ENCODE measurements around the gene ACOT11. TPM values are rescaled to one million over a fixed set of nuclear protein-coding genes. Genes with fewer than 3 reads are reported as not detected.
A peak's percentile ranks its signal among the peaks of the same experiment; 100 is the strongest.

ACOT11 gene
- total and polyA plus RNA-seq, 11 donors = 33.2 to 69.3 (median 55.9) TPM

DNA sequence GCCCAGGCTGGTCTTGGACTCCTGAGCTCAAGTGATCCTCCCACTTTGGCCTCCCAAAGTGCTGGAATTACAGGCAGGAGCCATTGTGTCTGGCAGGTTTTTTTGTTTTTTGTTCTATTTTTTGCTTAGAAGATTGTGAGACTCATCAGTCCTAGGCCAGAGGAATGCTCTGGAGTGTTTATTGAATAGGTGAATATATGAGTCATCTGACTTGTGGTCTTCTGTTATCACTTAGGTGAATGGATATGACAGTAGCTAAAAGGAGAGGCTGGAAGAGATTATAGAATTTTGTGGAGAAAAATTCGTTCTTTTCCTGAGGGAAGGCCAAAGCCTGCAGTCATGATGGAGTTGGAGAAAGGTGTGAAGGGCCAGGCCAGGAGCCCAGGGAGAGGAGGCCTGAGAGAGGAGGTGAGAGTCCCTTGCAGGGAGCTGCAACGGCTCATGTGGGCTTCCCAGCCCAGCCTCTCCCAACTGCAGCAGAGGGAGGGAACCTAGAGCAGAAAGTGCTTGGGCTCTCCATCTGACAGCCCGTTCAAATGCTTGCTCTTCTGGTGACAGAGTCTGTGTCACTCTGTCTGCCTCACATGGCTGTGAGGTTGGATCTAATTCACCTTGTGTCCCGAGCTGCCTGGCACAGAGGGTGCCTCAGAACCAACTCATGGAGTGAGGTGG is 31.6 kb upstream of the ACOT11 start:
- ATAC-seq = peak in 1 of 4 donors; percentile 32
- H3K36me3 ChIP-seq = no peaks in the 10 kb centered on the region
- DNase-seq = no peak
- no peak overlapping the region for H3K27ac ChIP-seq
- intact Hi-C loops (cut with DNase I) = loop anchor here in 1 of 10 donors (10.0 kb wide), 1 partner anchor 268 kb away; no protein-coding TSS in a partner anchor
- 40 to 58% (median 48%) methylated on average over 4 of the region's 4 CpGs for WGBS, 4 donors
- peaks cover 0 to 3% (median 0%) of the 10 kb centered on the region in 9 donors for H3K27me3 ChIP-seq
- no peaks in the 10 kb centered on the region for H3K9me3 ChIP-seq
- H3K4me1 ChIP-seq = no peaks in the 10 kb centered on the region
- no peak for TF ChIP-seq POLR2A (IDR thresholded peaks at IDR 0.05)
- no peak for TF ChIP-seq CTCF (IDR thresholded peaks at IDR 0.05)
- H3K4me3 ChIP-seq = no peak overlapping the region

- Histone ChIP-seq H3K9me3 (no peaks in the 10 kb centered on the region), H3K27me3 (peaks cover 0 to 3% (median 0%) of the 10 kb centered on the region in 9 donors), H3K4me3 (no peak overlapping the region), H3K36me3 (no peaks in the 10 kb centered on the region), H3K27ac (no peak overlapping the region), H3K4me1 (no peaks in the 10 kb centered on the region)
- DNase-seq (no peak), ATAC-seq (no peak)
- intact Hi-C loops (cut with DNase I) = loop anchor here in 1 of 10 donors (10.0 kb wide), 1 partner anchor 267 kb away; no protein-coding TSS in a partner anchor
- TF ChIP-seq POLR2A (IDR thresholded peaks at IDR 0.05) = no peak
- no peak for TF ChIP-seq CTCF (IDR thresholded peaks at IDR 0.05)
- WGBS, 4 donors = 83 to 93% (median 91%) methylated on average over 9 of the region's 9 CpGs
Observed at GRCh38 chr1:54517496-54517895, 30.5 kb upstream of the ACOT11 start.

- TF ChIP-seq POLR2A (IDR thresholded peaks at IDR 0.05) (no peak), CTCF (IDR thresholded peaks at IDR 0.05) (no peak)
- no peak for ATAC-seq
- intact Hi-C loops (cut with DNase I) = loop anchor here in 1 of 10 donors (10.0 kb wide), 1 partner anchor 266 kb away; no protein-coding TSS in a partner anchor
Observed at GRCh38 chr1:54518489-54518888, 29.5 kb upstream of the ACOT11 start.

DNA sequence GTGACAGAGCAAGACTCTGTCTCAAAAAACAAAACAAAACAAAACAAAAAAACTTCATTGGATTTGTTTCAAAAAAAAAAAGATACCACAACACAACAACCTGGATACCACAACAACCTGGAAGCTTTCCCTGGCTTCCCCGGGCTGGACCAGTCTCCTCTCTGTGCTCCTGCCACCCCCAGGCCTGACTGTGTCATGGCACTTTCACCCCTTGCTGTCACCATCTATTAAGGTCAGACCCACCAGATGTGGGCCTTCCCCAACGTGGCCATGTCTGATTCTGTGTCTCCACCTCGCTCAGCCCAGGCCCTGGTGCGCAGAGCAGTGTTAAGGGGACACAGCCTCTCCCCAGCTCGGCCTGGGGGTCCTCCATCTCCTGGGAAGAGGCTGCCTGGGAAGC is 28.3 kb upstream of the ACOT11 start:
- TF ChIP-seq POLR2A (IDR thresholded peaks at IDR 0.05) (no peak), CTCF (IDR thresholded peaks at IDR 0.05) (peak in 3 of 12 donors; percentile 10 to 36 (median 28))
- intact Hi-C loops (cut with DNase I) = loop anchor here in 1 of 10 donors (10.0 kb wide), 1 partner anchor 265 kb away; no protein-coding TSS in a partner anchor
- WGBS, 4 donors = 48 to 66% (median 60%) methylated on average over 5 of the region's 5 CpGs
- Histone ChIP-seq H3K36me3 (no peaks in the 10 kb centered on the region), H3K9me3 (no peaks in the 10 kb centered on the region), H3K27me3 (peaks cover 0 to 3% (median 0%) of the 10 kb centered on the region in 9 donors), H3K27ac (no peak overlapping the region), H3K4me3 (no peak overlapping the region), H3K4me1 (no peaks in the 10 kb centered on the region)
- DNase-seq (peak in 1 of 5 donors; percentile 36), ATAC-seq (peak in 2 of 4 donors; percentile 52 to 55)

More at GRCh38 chr1:54518489-54518888, 29.5 kb upstream of the ACOT11 start:
- Histone ChIP-seq H3K4me3 (no peak overlapping the region), H3K36me3 (no peaks in the 10 kb centered on the region), H3K27me3 (peaks cover 0 to 3% (median 0%) of the 10 kb centered on the region in 9 donors), H3K4me1 (no peaks in the 10 kb centered on the region), H3K27ac (no peak overlapping the region), H3K9me3 (no peaks in the 10 kb centered on the region)
- 85 to 93% (median 90%) methylated on average over 2 of the region's 2 CpGs for WGBS, 4 donors
- no peak for DNase-seq
